ENCODE data around the gene RAI14.

RAI14 gene

GRCh38 chr5:34656001-34656699 is at the start of gene RAI14:
Gene RAI14, plus strand, starts transcription at chr5:34656328. Its CDS starts 30,592 bp downstream, at chr5:34686920.
- DNase-seq: peak; percentile 21

- DNase-seq: no peak
These were observed 47.8 kb upstream of the RAI14 start for GRCh38 chr5:34608368-34608767.

- DNase-seq: no peak
These were observed 47.1 kb upstream of the RAI14 start for GRCh38 chr5:34608859-34609648.

GRCh38 chr5:34609951-34610441 is 46.1 kb upstream of the RAI14 start:
- no peak for DNase-seq

- no peak for DNase-seq
These were observed 45.6 kb upstream of the RAI14 start for GRCh38 chr5:34610546-34610945.

DNA sequence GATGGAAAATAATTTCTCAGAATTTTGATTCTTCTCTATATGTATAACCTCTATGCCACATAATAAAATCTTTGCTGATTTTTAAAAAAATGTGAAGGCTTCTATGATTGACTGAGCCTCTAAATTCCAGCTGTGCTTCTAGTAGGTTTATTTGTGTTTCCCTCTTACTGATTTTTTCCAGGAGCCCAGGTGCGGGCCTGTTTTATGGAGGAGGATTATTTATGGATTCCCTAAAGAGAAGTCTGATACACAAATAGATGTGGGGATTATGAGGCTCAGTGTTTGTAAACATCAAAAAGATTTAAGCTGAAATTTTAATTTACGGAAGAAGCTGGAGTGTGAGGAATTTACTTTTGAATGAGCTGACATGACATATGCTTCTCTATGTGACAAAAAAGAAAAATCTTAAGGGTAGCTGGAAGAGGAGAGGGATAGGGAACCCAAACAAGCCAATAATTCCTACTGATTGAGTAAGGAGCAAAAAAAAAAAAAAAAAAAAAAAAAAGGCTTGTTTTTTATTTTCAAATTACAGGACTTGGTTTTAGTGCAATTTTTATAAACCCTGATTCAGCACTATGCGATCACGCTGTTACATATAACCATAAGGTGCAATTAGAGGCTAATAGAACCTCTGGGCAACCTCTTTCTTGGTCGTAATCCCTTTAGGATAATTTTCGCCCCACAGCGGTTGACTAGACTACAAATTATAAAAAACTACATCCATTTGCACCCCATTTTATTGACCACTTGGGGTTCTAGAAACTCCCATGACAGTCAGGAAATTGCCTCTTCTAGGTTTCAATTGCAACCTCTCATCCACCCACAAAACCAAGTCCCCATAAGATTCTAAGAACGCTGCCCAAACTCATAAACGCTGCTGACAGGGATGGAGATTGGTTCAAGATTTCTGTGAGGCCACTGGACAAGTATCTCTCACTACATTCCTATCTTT is 44.4 kb upstream of the RAI14 start:
- DNase-seq: no peak

DNA sequence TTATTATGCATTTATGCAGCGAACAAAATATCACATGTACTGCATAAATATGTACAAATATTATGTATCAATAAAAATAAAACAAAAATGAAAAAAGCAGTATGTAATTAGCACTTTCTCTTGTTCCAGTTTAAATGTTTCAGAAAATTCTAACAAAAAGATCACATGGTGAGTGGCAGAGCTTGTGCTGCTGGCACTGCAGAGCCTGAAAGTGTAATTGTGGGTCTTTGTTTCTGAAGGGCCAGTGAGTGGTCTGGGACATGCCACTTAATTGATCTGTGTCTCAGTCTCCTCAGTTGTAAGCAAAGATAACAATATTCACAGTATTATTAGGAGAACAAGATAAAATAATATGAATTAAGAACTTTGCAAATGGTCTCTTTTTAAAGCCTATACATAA is 39.5 kb upstream of the RAI14 start:
- DNase-seq: no peak

DNA sequence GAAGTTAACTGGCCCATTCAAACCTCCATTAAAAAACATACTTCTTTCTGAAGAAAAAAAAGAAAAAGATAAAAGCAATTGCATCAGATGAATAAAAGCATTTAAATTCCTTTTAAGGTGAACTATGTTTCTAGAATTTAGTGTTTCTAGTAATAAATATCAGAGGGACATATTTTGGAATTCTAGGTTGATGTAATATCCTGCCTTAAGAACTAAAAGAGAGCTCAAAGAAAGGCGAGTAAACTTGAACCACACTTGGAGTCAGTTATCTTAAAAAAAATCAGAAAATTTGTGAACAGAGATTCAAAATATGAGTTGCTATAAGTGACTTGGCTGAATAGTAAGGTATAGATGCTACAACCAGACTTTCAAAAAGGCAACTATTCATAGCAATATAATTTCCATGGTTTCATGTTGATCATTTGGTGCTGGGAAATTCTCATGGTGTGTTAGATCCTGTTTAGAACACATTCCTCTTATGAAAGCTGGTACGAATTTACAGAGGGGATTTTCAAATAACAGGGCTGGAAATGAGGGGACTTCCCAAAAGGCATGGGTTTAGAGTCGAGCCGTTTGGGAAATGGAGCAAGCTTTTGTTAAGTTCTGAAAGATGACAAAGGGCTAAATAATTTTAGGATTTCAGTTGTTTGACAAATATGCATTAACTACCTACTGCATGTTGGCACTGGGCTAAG is 37.6 kb upstream of the RAI14 start:
- DNase-seq: no peak

DNA sequence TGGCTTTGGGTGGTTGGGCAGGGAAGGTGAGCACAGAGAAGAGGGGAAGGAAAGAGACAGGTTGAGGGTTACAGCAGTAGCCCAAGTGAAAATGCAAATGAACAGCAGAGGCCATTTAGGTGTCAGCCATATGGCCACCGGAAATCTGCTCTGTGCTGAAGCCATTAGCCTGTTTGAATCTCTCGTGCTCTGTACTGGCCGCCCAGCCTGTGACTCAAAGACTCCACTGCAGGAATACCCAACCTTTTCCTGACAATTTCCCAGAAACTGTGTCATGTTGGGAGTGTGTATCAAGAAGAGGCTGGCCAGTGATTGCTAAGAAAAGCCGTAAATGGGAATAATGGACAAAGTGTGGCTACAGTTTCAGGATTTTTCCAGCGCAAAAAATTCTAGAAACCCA is 35.9 kb upstream of the RAI14 start:
- no peak for DNase-seq

- DNase-seq: no peak
These were observed 34.6 kb upstream of the RAI14 start for GRCh38 chr5:34621277-34622097.

- no peak for DNase-seq
These were observed 34.1 kb upstream of the RAI14 start for GRCh38 chr5:34622098-34622400.

GRCh38 chr5:34624691-34625090 is 31.4 kb upstream of the RAI14 start:
- DNase-seq: no peak

GRCh38 chr5:34625246-34625645 is 30.9 kb upstream of the RAI14 start:
- DNase-seq: no peak

DNA sequence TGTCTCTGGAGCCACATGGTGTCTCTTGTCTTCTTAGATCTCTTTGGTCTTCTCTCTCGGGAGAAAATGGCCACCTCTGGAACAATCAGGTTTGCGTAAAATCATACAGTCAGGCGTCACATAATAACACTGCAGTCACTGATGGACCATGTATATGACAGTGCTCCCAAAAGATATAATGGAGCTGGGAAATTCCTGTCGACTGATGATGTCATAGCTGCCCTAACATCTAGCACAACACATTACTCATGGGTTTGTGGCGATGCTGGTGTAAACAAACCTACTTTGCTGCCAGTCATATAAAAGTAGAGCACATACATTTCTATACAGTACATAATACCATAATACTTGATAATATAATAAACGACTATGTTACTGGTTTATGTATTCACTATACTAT is 30.1 kb upstream of the RAI14 start:
- no peak for DNase-seq

DNA sequence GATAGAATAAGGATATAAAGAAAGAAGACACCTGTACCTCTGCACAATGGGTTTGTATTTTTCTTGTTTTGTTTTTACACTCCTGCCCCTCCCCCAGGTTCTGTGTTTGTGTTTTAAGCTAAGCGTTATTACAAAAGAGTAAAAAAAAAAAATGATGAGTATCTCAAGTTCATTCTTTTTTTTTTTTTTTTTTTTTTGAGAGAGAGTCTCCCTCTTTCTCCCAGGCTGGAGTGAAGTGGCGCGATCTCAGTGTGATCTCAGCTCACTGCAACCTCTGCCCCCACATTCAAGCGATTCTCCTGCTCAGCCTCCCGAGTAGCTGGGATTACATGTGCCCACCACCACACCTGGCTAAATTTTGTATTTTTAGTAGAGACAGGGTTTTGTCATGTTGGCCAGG is 29.4 kb upstream of the RAI14 start:
- DNase-seq: no peak

DNA sequence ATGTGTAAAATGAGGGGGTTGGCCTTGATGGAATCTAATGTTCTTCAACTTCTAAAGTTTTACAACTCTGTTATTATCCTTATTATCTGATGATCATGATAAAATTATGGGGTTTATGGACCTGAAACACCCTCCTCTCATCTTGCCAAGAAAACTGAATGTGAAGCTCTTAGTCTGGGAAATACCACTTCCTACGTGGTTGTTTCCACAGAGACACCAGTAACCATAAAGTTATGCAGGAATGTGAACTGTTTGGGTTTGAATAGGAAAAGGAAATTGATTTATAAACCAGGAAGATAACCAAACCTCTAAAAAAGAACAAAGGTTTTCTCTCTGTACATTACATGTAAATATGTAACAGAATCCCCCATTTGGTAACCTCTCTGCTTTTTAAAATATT is 28.3 kb upstream of the RAI14 start:
- DNase-seq: no peak

- DNase-seq: no peak
These were observed 27.8 kb upstream of the RAI14 start for GRCh38 chr5:34628373-34628772.

GRCh38 chr5:34630596-34630995 is 25.5 kb upstream of the RAI14 start:
- DNase-seq: no peak

DNA sequence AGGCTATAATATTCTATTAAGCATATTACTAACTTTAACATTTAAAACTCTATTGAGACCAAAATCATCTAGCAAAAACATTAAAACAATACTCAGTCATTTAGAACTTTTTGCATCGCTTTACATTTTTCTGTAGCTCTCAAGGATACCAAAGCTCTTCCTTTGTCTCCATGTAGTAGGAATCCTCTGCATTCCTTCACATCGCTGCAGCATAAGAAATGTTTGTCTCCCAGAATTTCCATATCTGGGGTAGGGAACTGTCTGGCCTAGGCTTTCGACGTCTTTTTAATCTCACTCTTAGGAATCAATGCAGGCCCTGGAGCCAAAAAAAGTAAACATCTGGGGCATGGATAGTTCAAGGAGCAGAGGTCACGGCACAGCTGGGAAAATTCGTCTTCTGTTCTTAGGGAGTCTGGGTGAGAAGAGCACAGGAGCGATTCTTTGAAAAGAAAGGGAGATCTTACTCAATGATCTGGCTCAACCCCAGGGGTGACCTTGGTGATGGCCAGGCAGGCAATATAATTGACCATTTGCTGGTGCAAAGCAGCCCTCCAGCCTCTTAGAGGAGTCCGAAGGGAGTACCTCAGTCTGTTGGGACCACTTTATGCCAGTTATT is 23.2 kb upstream of the RAI14 start:
- DNase-seq: no peak

GRCh38 chr5:34639852-34640626 is 16.1 kb upstream of the RAI14 start:
- no peak for DNase-seq
